Measurements from ENCODE around the gene ZSCAN25.

DNA sequence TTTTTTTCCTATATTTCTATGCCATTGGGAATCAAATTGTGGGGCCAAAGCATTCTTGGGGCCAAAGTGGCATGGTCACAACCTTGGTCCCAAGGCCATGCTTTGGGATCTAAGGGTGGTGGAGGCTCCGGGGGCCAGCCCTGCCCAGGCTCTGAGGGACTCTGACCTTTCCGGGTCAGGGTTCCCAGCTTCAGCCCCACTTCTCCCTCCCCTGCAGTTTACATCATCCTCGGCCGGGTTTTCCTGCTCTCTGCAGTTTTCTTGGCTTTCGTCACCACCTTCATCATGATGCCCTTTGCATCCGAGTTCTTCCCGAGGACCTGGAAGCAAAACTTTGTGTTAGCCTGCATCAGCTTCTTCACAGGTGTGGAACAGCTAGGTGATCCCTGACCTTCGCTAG, 10.2 kb upstream of the ZSCAN25 start:
- TF ChIP-seq EZH2 (IDR thresholded peaks at IDR 0.05) (no peak), POLR2AphosphoS5 (IDR thresholded peaks at IDR 0.05; ENCODE audit: borderline replicate concordance, low read depth, low read length) (no peak), FOXP2 (optimal IDR thresholded peaks at IDR 0.05; ENCODE audit: control extremely low read depth, extremely low read length, insufficient read depth) (no peak)

Measured in SK-N-MC (cell line).